Activated CD8-positive, alpha-beta memory T cell treated with anti-CD3 and anti-CD28 coated beads for 48 hours (primary cell): ENCODE results near the gene VPS13D.

ENCODE experiments used
- DNase-seq, 3 experiments: peaks; one replicate each; pipeline ENCODE4 v3.0.0-alpha.2; 2020; ENCODE audit warnings: low read depth in 2 of 3, low spot score in 2 of 3

Gene VPS13D

GRCh38 chr1:12405325-12406210 lies 175.7 kb downstream of the VPS13D start:
- no peak for DNase-seq

DNA sequence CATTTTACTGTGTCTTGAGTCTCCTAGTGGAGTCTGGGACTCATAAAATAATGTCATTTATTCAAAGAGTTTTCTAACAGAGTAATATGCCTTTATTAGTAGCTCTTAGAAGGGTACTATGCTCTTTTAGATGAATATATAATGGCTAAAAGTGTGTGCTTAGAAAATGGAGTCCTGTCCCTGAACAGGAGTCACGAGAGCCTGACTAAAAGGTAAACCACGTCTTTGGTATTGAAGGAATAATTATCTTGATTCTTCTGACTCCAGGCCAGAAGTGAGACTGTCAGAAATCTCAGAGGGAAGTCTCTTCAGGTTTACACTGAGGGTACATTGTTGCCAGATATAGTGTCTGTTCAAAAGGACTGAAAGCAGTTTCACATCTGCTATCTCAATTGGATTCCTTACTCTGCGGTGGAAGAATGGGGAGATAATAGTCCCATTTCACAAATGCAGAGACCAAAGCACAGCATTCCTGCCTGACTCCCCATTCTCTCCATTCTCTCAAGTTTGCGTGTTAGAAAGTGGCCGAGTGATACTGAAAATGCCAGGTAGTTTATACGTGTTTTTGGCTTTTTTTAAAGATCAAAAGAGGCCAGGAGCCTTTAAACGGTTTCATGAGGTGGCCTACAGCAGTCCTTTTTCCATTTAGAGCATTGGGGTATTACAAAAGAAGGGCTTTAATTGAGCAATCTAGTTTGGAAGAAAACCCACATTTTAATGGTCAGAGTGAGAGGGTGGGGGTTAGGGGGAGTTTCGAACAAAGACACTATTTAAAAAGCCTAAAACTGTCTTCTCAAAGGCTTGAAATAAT lies 176.6 kb downstream of the VPS13D start:
- no peak for DNase-seq

- no peak for DNase-seq
These were observed 177.5 kb downstream of the VPS13D start for GRCh38 chr1:12407050-12407961.

DNA sequence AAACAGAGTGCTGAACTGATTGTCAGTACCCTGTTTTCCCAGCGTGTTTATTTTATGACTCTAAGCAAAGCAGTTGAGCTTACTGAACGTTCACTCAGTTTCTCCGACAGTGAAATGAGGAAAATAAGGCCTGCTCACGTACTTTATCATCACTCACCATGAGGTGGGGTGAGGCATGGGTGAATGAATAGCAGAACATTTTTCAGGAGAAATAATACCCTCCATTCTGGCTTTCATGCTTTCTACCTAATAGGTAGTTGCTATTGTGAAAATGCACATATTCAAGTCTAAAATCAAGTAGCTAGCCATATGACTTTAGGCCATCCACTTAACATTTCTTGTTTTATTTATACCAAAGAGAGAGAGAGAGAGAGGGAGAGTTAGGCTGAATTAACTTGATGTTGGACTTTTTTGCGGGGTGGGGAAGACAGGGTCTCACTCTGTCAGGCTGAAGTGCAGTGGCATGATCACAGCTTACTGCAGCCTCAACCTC lies 178.2 kb downstream of the VPS13D start:
- no peak for DNase-seq

DNA sequence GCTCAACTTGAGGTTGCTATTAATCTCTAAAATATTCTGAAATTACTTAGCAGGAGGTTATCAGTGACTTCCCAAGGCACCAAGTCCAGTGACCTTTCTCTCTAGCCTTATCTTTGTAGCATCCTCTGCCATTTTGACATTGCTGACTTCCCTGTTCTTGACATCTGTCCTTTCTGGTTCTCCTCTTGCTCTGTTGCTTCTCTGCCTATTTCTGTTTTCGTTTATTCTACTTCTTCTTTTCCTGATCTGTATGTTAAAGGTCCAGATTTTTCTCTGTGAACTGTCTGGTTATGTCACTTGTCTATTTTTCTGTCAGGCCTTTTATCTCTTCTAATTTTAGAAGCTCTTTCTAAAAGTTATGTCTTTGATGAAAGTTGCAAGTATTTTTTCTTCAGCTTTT lies 178.8 kb downstream of the VPS13D start:
- DNase-seq, result no peak

DNA sequence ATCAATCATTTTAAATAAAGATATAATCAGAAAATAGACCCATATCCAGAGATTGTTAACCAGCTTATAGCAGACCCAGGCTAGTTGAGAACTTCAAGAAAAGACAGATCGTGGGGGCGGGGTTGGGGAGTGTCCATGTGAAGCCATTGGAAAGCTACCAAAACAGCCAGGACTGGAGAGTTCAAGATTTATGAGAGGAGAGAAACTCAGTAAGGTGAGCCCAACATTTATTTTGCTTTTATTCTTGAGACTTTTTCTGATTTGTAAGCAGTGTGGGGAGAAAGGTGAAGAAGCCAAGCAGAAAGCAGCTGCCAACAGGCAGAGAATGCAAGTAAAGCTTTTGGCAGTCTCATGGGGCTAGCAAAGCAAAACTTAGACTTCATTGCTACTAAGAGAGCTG lies 179.9 kb downstream of the VPS13D start:
- no peak for DNase-seq

GRCh38 chr1:12410351-12410750 lies 180.5 kb downstream of the VPS13D start:
- DNase-seq, result no peak

DNA sequence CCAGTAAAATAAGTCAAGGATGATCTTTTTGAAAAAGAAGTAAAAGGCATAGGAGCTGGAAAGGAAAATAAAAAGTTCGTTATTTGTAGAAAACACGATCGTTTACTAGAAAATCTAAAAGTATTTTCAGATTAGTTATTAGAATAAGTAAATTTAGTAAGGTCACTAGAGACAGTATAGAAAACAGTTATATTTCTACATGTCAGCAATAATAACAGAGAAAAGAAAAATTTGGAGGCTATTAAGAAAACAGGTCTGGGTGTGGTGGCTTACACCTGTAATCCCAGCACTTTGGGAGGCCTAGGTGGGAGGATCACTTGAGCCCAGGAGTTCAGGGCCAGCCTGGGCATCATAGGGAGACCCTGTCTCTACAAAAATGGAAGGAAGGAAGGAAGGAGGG lies 181.3 kb downstream of the VPS13D start:
- DNase-seq, result no peak

- DNase-seq, result no peak
These were observed 181.9 kb downstream of the VPS13D start for GRCh38 chr1:12411747-12412146.

GRCh38 chr1:12412439-12412838 lies 182.6 kb downstream of the VPS13D start:
- DNase-seq, result no peak

DNA sequence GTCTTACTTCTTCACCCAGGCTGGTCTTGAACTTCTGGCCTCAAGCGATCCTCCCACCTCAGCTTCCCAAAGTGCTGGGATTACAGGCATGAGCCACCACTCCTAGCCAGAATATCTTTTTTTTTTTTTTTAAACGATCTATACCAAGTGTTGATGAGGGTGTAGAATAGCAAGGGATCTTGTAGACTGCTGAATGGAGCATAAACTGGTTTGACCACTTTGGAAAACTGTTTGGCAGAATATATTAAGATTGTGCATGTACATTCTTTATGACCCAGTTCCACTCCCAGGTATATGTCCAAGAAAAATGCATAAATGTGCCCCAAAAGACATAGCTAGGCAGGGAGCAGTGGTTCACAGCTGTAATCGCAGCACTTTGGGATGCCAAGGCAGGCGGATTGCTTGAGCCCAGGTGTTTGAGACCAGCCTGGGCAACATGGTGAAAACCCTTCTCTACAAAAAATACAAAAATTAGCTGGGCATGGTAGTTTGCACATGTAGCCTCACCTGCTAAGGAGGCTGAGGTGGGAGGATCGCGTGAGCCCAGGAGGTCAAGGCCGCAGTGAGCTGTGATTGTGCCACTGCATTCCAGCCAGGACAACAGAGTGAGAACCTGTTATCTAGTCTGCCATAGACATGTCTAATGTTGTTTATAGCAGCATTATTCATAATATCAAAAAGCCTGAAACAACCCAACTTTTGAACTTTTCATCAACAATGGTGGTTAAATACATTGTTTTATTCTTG lies 184.0 kb downstream of the VPS13D start:
- DNase-seq, result no peak

- DNase-seq, result no peak
These were observed 184.7 kb downstream of the VPS13D start for GRCh38 chr1:12414444-12415018.

- DNase-seq, result no peak
These were observed 185.2 kb downstream of the VPS13D start for GRCh38 chr1:12415038-12415466.

GRCh38 chr1:12416101-12416500 lies 186.3 kb downstream of the VPS13D start:
- no peak for DNase-seq

- no peak for DNase-seq
These were observed 186.9 kb downstream of the VPS13D start for GRCh38 chr1:12416744-12417143.

GRCh38 chr1:12417389-12417788 lies 187.6 kb downstream of the VPS13D start:
- DNase-seq, result no peak

- no peak for DNase-seq
These were observed 190.3 kb downstream of the VPS13D start for GRCh38 chr1:12420171-12420570.

- DNase-seq, result no peak
These were observed 192.7 kb downstream of the VPS13D start for GRCh38 chr1:12422488-12422887.

DNA sequence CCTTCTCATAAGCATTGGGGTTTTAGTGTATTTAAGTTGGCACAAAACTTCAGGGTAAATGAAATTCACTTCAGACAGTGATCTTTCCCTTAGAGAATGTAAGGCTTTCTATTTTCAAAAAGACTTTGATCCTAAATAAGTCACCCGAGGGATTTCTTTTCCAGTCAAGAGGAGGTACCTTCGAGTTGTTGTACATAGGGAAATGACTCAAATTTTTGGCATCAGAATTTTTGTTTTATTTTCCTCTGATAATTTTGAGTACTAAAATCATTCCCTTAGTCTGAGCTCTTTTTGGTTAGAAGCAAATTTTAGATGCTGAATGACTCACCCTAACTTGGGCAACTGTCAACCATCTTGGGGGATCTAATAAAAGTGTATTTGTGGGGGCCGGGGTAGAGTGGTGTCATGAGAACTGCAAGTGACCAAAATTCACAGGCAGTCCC lies 194.3 kb downstream of the VPS13D start:
- no peak for DNase-seq

DNA sequence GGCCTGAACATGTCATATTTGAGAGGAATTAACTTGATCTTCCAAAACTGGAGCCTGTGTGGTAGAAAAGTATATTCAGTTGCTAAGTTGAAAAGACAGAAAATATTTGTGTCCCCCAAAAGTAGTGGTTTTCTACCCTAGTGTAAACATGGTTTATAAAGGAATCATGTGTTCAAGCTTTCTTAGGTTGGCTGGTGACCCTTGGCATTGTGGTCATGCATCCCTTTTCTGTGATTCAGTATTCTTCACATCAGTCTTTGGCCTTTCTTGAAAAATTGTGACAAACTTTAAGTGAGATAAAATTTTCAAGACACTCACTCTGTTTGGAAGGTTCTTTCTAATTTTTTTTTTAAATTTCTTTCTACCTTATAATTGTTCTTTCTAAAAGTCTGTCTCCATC lies 195.0 kb downstream of the VPS13D start:
- no peak for DNase-seq
